WTC11 (cell line): ENCODE measurements around the gene MEF2B.

ENCODE experiments used
- ESRRA ChIP-seq: sonication (generic); formaldehyde crosslinking; IDR thresholded peaks from 2 replicates; pipeline ENCODE4 v1.8.1; 2022; ENCODE audit warnings: mild to moderate bottlenecking, missing genetic modification reagents, borderline replicate concordance
- IRF2 ChIP-seq: sonication (generic); formaldehyde crosslinking; IDR thresholded peaks from 2 replicates; pipeline ENCODE4 v1.8.0; 2022; ENCODE audit warnings: low read depth, missing genetic modification reagents, borderline replicate concordance
- TF ChIP-seq, protein P1 (sequence below): fragments of 200-600 bp; IDR thresholded peaks from 2 replicates; pipeline ENCODE4 v1.8.0; 2022; ENCODE audit warnings: antibody characterized with exemption
- TF ChIP-seq, protein P2 (sequence below): sonication (generic); formaldehyde crosslinking; IDR thresholded peaks from 2 replicates; pipeline ENCODE4 v1.8.0; 2022; ENCODE audit warnings: mild to moderate bottlenecking, missing genetic modification reagents

DNA sequence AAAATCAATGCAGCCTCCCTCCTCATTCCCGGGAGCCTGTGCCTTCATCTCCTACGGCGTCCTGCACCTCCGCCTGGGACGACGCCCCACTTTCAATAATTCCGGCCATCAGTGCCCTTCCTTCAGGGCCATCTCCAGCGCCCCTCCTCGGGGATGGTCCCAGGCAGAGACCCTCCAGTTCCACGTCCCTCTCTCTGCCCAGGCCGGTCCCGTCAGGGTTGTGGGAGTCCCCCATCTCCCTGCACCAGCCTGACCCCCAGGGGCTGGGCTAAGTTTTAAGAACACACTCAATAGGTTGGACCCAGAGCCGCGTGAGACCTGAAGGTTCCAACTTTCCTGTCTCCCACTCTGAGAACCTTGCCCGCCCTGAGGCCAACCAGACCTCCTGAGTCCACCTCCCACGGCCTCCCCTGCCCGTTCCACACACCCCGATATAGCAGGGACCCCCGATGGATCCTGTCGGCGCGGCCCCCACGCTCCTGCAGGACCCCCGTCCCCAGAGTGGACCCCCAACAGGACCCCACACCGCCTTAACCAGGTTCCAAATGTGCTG is 32.4 kb downstream of the MEF2B start:
- TF ChIP-seq, protein P1, sequence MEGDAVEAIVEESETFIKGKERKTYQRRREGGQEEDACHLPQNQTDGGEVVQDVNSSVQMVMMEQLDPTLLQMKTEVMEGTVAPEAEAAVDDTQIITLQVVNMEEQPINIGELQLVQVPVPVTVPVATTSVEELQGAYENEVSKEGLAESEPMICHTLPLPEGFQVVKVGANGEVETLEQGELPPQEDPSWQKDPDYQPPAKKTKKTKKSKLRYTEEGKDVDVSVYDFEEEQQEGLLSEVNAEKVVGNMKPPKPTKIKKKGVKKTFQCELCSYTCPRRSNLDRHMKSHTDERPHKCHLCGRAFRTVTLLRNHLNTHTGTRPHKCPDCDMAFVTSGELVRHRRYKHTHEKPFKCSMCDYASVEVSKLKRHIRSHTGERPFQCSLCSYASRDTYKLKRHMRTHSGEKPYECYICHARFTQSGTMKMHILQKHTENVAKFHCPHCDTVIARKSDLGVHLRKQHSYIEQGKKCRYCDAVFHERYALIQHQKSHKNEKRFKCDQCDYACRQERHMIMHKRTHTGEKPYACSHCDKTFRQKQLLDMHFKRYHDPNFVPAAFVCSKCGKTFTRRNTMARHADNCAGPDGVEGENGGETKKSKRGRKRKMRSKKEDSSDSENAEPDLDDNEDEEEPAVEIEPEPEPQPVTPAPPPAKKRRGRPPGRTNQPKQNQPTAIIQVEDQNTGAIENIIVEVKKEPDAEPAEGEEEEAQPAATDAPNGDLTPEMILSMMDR, result no peak
- TF ChIP-seq IRF2 (CRISPR knock-in tag) (no peak), ESRRA (no peak)
- TF ChIP-seq, protein P2, sequence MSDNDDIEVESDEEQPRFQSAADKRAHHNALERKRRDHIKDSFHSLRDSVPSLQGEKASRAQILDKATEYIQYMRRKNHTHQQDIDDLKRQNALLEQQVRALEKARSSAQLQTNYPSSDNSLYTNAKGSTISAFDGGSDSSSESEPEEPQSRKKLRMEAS (CRISPR knock-in tag), result no peak
